ENCODE measurements around the gene PIGB. TPM values are rescaled to one million over a fixed set of nuclear protein-coding genes. Genes with fewer than 3 reads are reported as not detected.

Gene PIGB
- total and polyA plus RNA-seq, 2 of the 4 experiments (the other 2 are of a cell fraction) = 9.2 to 11.8 TPM

DNA sequence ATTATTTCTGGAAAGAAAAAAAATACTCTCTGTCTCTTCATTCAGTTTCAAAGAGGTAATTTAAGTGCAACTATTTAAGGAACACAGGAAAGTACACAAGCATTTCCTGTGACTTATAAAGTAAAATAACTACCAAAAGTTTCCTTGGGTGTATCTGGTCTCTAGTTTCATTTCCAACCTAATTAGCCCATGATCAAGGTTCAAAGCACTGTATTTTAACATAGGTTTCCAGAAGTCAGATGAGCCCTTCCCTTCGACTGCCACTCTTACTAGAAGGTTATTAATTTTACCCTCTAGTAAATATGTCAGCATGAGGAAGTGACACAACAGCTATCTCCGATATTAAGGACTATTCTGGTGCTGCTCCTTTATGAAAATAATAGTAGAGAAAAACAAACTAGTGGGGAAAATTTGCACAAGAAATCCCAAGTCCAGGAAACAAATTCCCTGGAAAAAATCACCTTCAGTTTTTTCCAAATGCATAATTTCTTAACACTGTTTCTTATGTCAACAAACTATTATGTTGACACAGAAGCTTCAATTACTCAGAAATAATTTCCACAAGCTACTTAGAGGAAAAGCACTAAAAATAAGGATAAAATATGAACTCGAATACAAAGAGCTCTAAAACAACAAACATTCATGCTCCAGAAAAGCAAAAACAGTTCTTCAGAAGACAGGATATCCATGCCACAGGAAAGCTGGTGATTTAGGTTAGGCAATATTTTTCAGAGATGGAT, 53.8 kb downstream of the PIGB start (continued):
- TF ChIP-seq NFE2L2 (IDR thresholded peaks at IDR 0.05; ENCODE audit: low read depth, low read length) = no peak

DNA sequence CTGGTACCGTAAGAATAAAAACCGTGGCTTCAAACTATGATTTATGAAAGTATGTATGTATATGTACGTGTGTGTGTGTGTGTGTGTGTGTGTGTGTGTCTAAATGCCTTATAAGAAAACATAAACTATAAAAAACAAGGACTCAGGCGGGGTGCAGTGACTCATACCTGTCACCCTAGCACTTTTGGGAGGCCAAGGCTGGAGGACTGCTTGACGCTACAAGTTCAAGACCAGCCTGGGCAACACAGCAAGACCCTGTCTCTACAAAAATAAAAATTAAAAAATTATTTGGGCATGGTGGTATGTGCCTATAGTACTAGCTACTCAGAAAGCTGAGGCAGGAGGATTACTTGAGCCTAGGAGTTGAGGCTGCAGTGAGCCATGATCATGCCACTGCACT, 60.1 kb downstream of the PIGB start:
- no peak overlapping the region for H3K14ac ChIP-seq (replicated peaks; ENCODE audit: low read depth, low read length)
- POLR2A ChIA-PET (ENCODE audit: unreplicated experiment) = no interaction called here
- H3K56ac ChIP-seq (ENCODE audit: extremely low read depth, insufficient read depth, low read length) = no peak overlapping the region
- no peaks in the 10 kb centered on the region for H3K79me1 ChIP-seq (ENCODE audit: low read depth in 1 of 2, low read length in 2 of 2)
- H3K23ac ChIP-seq (ENCODE audit: low read depth, low read length) = no peak overlapping the region
- H2BK5ac ChIP-seq (ENCODE audit: low read depth, low read length, poor library complexity, severe bottlenecking) = no peak overlapping the region
- H3K27ac ChIP-seq (ENCODE audit: insufficient read depth, low read length) = no peak overlapping the region
- H3K9me3 ChIP-seq (ENCODE audit: control insufficient read depth, insufficient read depth, low read length) = no peaks in the 10 kb centered on the region
- CTCF ChIA-PET = no interaction called here
- H4K20me1 ChIP-seq (ENCODE audit: insufficient read depth, low read length) = no peaks in the 10 kb centered on the region
- H3K18ac ChIP-seq (ENCODE audit: low read depth, low read length) = no peak overlapping the region
- no peak overlapping the region for H2AK5ac ChIP-seq (ENCODE audit: low read depth, low read length)
- H3K36me3 ChIP-seq (ENCODE audit: control insufficient read depth, insufficient read depth, low read length) = peaks cover 3% of the 10 kb centered on the region; the same call in 1 of the 2 replicates
- H4K8ac ChIP-seq (ENCODE audit: low read depth in 2 of 2, low read length in 2 of 2) = no peak overlapping the region
- in situ Hi-C loops (cut with MboI; ENCODE audit: low sequenced_read_pairs) = no loop called here
- no peak for ATAC-seq (ENCODE audit: low read depth)
- no peak overlapping the region for H3K4me3 ChIP-seq (ENCODE audit: insufficient read depth, low read depth, low read length)
- no peaks in the 10 kb centered on the region for H3K27me3 ChIP-seq (ENCODE audit: control insufficient read depth, insufficient read depth, low read length)
- no peaks in the 10 kb centered on the region for H3K9me1 ChIP-seq (ENCODE audit: insufficient read depth, low read length)
- H3K4me2 ChIP-seq (ENCODE audit: low read depth, low read length) = no peak overlapping the region
- intact Hi-C loops (cut with micrococcal nuclease) = no loop called here
- no peaks in the 10 kb centered on the region for H3K4me1 ChIP-seq (ENCODE audit: control insufficient read depth, insufficient read depth, low read length)
- H3K9ac ChIP-seq (ENCODE audit: low read depth, low read length) = no peak overlapping the region
- WGBS, 2 experiments (ENCODE audit: extremely low coverage in 2 of 2, insufficient read length in 1 of 2) = no CpG with 5 or more reads among the region's 5 CpGs
- H4K91ac ChIP-seq (ENCODE audit: insufficient read depth, low read depth, low read length) = no peak overlapping the region
- dilution Hi-C loops (cut with HindIII; ENCODE audit: low sequenced_read_pairs, unreplicated experiment) = no loop called here
- H2AFZ ChIP-seq (replicated peaks; ENCODE audit: low read length, poor library complexity) = no peak overlapping the region
- no peak overlapping the region for H2BK15ac ChIP-seq (ENCODE audit: low read depth, low read length)
- H4K5ac ChIP-seq (ENCODE audit: low read depth, low read length) = no peak overlapping the region
- H2AK9ac ChIP-seq (replicated peaks; ENCODE audit: low read depth, low read length, poor library complexity) = no peak overlapping the region
- no peak for TF ChIP-seq BHLHE40 (IDR thresholded peaks at IDR 0.05; ENCODE audit: low read depth, low read length)
- no peak for TF ChIP-seq MAZ (IDR thresholded peaks at IDR 0.05; ENCODE audit: borderline replicate concordance, low read depth, low read length)
- no peak for TF ChIP-seq RFX5 (IDR thresholded peaks at IDR 0.05; ENCODE audit: low read depth, low read length)
- no peak for TF ChIP-seq CEBPB (IDR thresholded peaks at IDR 0.05; ENCODE audit: low read depth, low read length)
- no peak for TF ChIP-seq NFE2L2 (IDR thresholded peaks at IDR 0.05; ENCODE audit: low read depth, low read length)
- TF ChIP-seq SMC3 (IDR thresholded peaks at IDR 0.05; ENCODE audit: low read depth, low read length) = no peak
- no peak for TF ChIP-seq CHD1 (IDR thresholded peaks at IDR 0.05; ENCODE audit: low read depth, low read length)
- TF ChIP-seq POLR2A (IDR thresholded peaks at IDR 0.05; ENCODE audit: low read depth, low read length) = no peak
- no peak for TF ChIP-seq MXI1 (IDR thresholded peaks at IDR 0.05; ENCODE audit: borderline replicate concordance, low read depth, low read length)
- no peak for TF ChIP-seq FOS (IDR thresholded peaks at IDR 0.05; ENCODE audit: low read depth, low read length)
- TF ChIP-seq, protein P1, sequence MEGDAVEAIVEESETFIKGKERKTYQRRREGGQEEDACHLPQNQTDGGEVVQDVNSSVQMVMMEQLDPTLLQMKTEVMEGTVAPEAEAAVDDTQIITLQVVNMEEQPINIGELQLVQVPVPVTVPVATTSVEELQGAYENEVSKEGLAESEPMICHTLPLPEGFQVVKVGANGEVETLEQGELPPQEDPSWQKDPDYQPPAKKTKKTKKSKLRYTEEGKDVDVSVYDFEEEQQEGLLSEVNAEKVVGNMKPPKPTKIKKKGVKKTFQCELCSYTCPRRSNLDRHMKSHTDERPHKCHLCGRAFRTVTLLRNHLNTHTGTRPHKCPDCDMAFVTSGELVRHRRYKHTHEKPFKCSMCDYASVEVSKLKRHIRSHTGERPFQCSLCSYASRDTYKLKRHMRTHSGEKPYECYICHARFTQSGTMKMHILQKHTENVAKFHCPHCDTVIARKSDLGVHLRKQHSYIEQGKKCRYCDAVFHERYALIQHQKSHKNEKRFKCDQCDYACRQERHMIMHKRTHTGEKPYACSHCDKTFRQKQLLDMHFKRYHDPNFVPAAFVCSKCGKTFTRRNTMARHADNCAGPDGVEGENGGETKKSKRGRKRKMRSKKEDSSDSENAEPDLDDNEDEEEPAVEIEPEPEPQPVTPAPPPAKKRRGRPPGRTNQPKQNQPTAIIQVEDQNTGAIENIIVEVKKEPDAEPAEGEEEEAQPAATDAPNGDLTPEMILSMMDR (conservative IDR thresholded peaks at IDR 0.05; ENCODE audit: low read depth, low read length) = no peak
- TF ChIP-seq RAD21 (IDR thresholded peaks at IDR 0.05; ENCODE audit: low read length) = no peak
- no peak for TF ChIP-seq MAFK (IDR thresholded peaks at IDR 0.05; ENCODE audit: low read depth, low read length)
- BruUV-seq (replicated peaks) = no TSS peak
- H2BK20ac ChIP-seq (ENCODE audit: low read depth, low read length) = no peak overlapping the region
- H3K4ac ChIP-seq (ENCODE audit: low read depth, low read length) = no peak overlapping the region
- no peak for DNase-seq
- no peak overlapping the region for H2BK120ac ChIP-seq (ENCODE audit: low read depth, low read length)

Measured in IMR-90 (cell line).